ENCODE data around the gene PCNT. TPM values are rescaled to one million over a fixed set of nuclear protein-coding genes. Genes with fewer than 3 reads are reported as not detected.

The PCNT gene
- total and polyA plus RNA-seq, 9 of the 15 experiments (the other 6 are each of a cell fraction or from before 2014, with no cell fraction given) = 9.1 to 53.5 (median 31.3) TPM

- Histone ChIP-seq H3K27ac (ENCODE audit: extremely low read depth, low read depth, low read length) (no peak overlapping the region), H3K9me1 (ENCODE audit: control insufficient read depth, insufficient read depth, low read length) (no peaks in the 10 kb centered on the region), H3K4me1 (replicated peaks in 1 of 2; ENCODE audit: control insufficient read depth in 2 of 2, insufficient read depth in 2 of 2, low read length in 2 of 2) (peaks cover 0 to 4% of the 10 kb centered on the region in 2 experiments; a peak in 2 of 5 replicates), H2AFZ (ENCODE audit: low read depth, low read length) (no peak overlapping the region), H3K4me2 (ENCODE audit: insufficient read depth, low read length) (no peak overlapping the region), H3K36me3 (ENCODE audit: control insufficient read depth, insufficient read depth, low read length) (peaks cover 53% of the 10 kb centered on the region; the same call in 1 of the 3 replicates), H3K9me3 (replicated peaks; ENCODE audit: control insufficient read depth, insufficient read depth, low read depth, low read length) (no peaks in the 10 kb centered on the region), H3K9ac (ENCODE audit: insufficient read depth in 1 of 2, low read depth in 2 of 2, low read length in 2 of 2) (no peak overlapping the region), H4K20me1 (replicated peaks; ENCODE audit: control insufficient read depth, insufficient read depth, low read length) (no peaks in the 10 kb centered on the region), H3K4me3 (no peak overlapping the region), H3K27me3 (ENCODE audit: control insufficient read depth in 2 of 2, insufficient read depth in 2 of 2, low read length in 2 of 2) (no peaks in the 10 kb centered on the region), H3K79me2 (ENCODE audit: control insufficient read depth, insufficient read depth, low read length) (no peaks in the 10 kb centered on the region)
- DNase-seq (ENCODE audit: extremely low read depth in 1 of 4, low spot score in 3 of 4) (no peak), FAIRE-seq (no peak), ATAC-seq (no peak)
- intact Hi-C loops (cut with micrococcal nuclease) = no loop called here
- BruUV-seq (replicated peaks) = no TSS peak
- in situ Hi-C loops (cut with MboI) = no loop called here
- ChIA-PET CTCF (ENCODE audit: low intra/inter-chr PET ratio) (no interaction called here), POLR2A (no interaction called here)
- 86% methylated on average over 5 of the region's 5 CpGs for WGBS (ENCODE audit: insufficient coverage, low coverage, missing lambda C conversion rate)
- TF ChIP-seq HDAC2 (IDR thresholded peaks at IDR 0.05) = no peak
- no peak for TF ChIP-seq CTBP1 (IDR thresholded peaks at IDR 0.05; ENCODE audit: borderline replicate concordance)
- no peak for TF ChIP-seq ZNF347 (CRISPR knock-in tag; IDR thresholded peaks at IDR 0.05; ENCODE audit: low read depth)
- TF ChIP-seq MLLT1 (IDR thresholded peaks at IDR 0.05) = no peak
- no peak for TF ChIP-seq RBM39 (optimal IDR thresholded peaks at IDR 0.05; ENCODE audit: low read depth, low read length)
- no peak for TF ChIP-seq FIP1L1 (IDR thresholded peaks at IDR 0.05; ENCODE audit: low read depth, low read length, poor library complexity, severe bottlenecking)
- no peak for TF ChIP-seq HMGN3 (IDR thresholded peaks at IDR 0.05; ENCODE audit: borderline replicate concordance, extremely low read depth, insufficient read length, low read depth, low read length)
- TF ChIP-seq SMAD4 (CRISPR knock-in tag; conservative IDR thresholded peaks at IDR 0.05) = no peak
- TF ChIP-seq RREB1 (CRISPR knock-in tag; IDR thresholded peaks at IDR 0.05) = no peak
- TF ChIP-seq TOE1 (IDR thresholded peaks at IDR 0.05; ENCODE audit: borderline replicate concordance) = no peak
- TF ChIP-seq TOE1 (CRISPR knock-in tag; IDR thresholded peaks at IDR 0.05; ENCODE audit: borderline replicate concordance, low read depth) = no peak
- TF ChIP-seq ZNF830 (CRISPR knock-in tag; IDR thresholded peaks at IDR 0.05) = no peak
- TF ChIP-seq ARID2 (IDR thresholded peaks at IDR 0.05) = no peak
- no peak for TF ChIP-seq SNRNP70 (optimal IDR thresholded peaks at IDR 0.05; ENCODE audit: low read depth, low read length)
- TF ChIP-seq SIN3A (IDR thresholded peaks at IDR 0.05; ENCODE audit: borderline replicate concordance in 2 of 2, control insufficient read depth in 1 of 2, low read depth in 2 of 2, low read length in 2 of 2) = no peak
Observed at GRCh38 chr21:46492851-46493250, 168.9 kb downstream of the PCNT start.
